Measurements from ENCODE around the gene TTC33. TPM values are rescaled to one million over a fixed set of nuclear protein-coding genes. Genes with fewer than 3 reads are reported as not detected.

The TTC33 gene, protein sequence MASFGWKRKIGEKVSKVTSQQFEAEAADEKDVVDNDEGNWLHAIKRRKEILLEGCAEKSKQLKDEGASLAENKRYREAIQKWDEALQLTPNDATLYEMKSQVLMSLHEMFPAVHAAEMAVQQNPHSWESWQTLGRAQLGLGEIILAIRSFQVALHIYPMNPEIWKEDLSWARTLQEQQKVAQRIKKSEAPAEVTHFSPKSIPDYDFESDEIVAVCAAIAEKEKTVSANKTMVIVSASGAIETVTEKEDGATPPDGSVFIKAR
- 10 to 100 TPM; 12.9 to 20.1 (median 17.9) TPM for total RNA-seq
- polyA plus RNA-seq, result 1 to 10 TPM; 6.4 to 7.2 TPM
- long read RNA-seq, donor 1, transcript TTC33-201 (5 exons, 2,612 nt), result major isoform, 26 of 29 reads
- long read RNA-seq, donor 1, partial matches to known transcripts, result 0 of 29 reads
- long read RNA-seq, donor 1, other reads (novel, unspliced or antisense), result 2 of 29 reads
- long read RNA-seq, donor 2, transcript TTC33-201 (5 exons, 2,612 nt), result major isoform, 30 of 34 reads
- long read RNA-seq, donor 2, partial matches to known transcripts, result 2 of 34 reads
- long read RNA-seq, donor 2, other reads (novel, unspliced or antisense), result 2 of 34 reads
- long read RNA-seq, donor 3, transcript TTC33-201 (5 exons, 2,612 nt), result major isoform, 40 of 48 reads
- long read RNA-seq, donor 3, partial matches to known transcripts, result 1 of 48 reads
- long read RNA-seq, donor 3, other reads (novel, unspliced or antisense), result 6 of 48 reads

- intact Hi-C loops (cut with DNase I), result loop anchor here in 9 of 10 donors (1.0 to 10.0 kb wide), 10 partner anchors 41 to 124 kb away; partner anchors contain the start of genes RPL37 (in 6 of the 9) and PRKAA1 (in 2 of the 9)
- Histone ChIP-seq H3K9me3 (peaks cover 0 to 9% (median 0%) of the 10 kb centered on the region in 11 donors), H3K4me3 (peak within 1 kb of the TSS; percentile 65 to 98 (median 86)), H3K27me3 (no peaks in the 10 kb centered on the region), H3K4me1 (peaks cover 0 to 24% (median 17%) of the 10 kb centered on the region in 9 donors), H3K27ac (peak within 1 kb of the TSS; percentile 70 to 94 (median 89)), H3K36me3 (peaks cover 0 to 38% (median 0%) of the 10 kb centered on the region in 9 donors)
- WGBS, 2 donors, result 5 to 8% methylated on average over 80 of the region's 80 CpGs
- TF ChIP-seq, protein P1, sequence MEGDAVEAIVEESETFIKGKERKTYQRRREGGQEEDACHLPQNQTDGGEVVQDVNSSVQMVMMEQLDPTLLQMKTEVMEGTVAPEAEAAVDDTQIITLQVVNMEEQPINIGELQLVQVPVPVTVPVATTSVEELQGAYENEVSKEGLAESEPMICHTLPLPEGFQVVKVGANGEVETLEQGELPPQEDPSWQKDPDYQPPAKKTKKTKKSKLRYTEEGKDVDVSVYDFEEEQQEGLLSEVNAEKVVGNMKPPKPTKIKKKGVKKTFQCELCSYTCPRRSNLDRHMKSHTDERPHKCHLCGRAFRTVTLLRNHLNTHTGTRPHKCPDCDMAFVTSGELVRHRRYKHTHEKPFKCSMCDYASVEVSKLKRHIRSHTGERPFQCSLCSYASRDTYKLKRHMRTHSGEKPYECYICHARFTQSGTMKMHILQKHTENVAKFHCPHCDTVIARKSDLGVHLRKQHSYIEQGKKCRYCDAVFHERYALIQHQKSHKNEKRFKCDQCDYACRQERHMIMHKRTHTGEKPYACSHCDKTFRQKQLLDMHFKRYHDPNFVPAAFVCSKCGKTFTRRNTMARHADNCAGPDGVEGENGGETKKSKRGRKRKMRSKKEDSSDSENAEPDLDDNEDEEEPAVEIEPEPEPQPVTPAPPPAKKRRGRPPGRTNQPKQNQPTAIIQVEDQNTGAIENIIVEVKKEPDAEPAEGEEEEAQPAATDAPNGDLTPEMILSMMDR (IDR thresholded peaks at IDR 0.05), result peak; percentile 39 to 89 (median 72)
- DNase-seq (peak; percentile 94 to 96), ATAC-seq (peak; percentile 98 to 99 (median 98))
Measured at GRCh38 chr5:40755407-40756365, at the start of gene TTC33. Gene TTC33, minus strand, starts transcription at chr5:40755961. Its CDS starts 8,943 bp downstream, at chr5:40747018.

DNA sequence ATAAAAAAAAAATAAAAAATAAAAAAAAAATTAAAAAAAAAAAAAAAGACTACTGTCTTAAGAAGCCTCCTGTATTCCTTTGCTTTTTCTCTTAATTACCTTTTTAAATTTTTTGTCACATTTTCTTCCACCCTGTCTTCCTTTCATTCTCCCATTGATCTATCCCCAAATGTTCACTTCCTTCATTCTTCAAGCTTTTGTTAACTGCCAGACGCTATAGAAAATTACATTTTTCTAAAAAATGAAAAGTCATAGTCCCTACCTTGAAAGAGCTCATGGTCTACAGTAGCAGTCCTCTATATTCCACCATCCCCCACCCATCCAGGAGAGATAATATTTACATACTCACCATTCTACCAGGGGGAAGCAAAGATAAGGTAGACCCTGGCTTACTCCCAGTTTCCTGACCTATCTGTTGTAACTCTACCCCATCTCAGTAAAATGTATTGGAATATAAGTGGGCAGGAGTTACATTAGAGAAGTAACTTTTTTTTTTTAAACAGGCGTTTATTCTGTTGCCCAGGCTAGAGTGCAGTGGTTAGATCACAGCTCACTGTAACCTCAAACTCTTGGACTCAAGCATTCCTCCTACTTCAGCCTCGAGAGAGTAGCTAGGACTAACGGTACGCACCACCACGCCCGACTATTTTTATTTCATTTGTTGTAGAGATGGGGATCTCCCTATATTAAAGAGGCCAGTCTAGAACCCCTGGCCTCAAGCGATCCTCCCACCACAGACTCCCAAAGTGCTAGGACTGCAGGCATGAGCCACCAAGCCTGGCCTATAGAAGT, 46.2 kb upstream of the TTC33 start:
- WGBS, 2 donors, result 87 to 90% methylated on average over 8 of the region's 8 CpGs
- TF ChIP-seq, protein P1 (IDR thresholded peaks at IDR 0.05), result no peak
- Histone ChIP-seq H3K27me3 (no peaks in the 10 kb centered on the region), H3K27ac (no peak overlapping the region), H3K9me3 (no peaks in the 10 kb centered on the region), H3K36me3 (no peaks in the 10 kb centered on the region), H3K4me3 (no peak overlapping the region), H3K4me1 (peaks cover 0 to 16% (median 8%) of the 10 kb centered on the region in 9 donors)
- DNase-seq, result no peak
- intact Hi-C loops (cut with DNase I), result no loop called here
- no peak for ATAC-seq

DNA sequence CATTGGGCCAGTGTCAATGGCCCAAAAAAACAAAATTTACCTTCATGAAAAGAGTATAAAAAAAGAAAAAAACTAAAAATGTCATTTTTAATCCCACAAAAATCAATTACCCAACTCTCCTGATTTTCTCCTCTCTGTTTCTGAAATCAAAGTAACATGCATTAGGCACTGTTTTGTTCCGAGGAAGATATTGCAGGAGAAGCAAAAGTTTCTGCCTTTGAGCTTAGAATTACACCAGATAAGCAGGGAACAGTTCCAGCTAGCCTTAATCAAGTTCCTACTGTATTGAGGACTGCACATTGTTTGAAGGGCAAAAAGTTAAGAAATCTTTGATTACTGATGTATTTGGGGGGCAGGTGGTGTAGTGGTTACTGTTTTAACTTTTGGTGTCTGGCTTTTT, 43.5 kb upstream of the TTC33 start:
- WGBS, 2 donors, result 2 to 26% methylated on average over 1 of the region's 1 CpG
- no peaks in the 10 kb centered on the region for H3K9me3 ChIP-seq
- no peaks in the 10 kb centered on the region for H3K27me3 ChIP-seq
- peak overlapping the region in 3 of 10 donors; percentile 90 to 94 (median 93) for H3K27ac ChIP-seq
- intact Hi-C loops (cut with DNase I), result no loop called here
- no peak for ATAC-seq
- H3K4me3 ChIP-seq, result peak overlapping the region in 5 of 10 donors; percentile 74 to 98 (median 91)
- TF ChIP-seq, protein P1 (IDR thresholded peaks at IDR 0.05), result no peak
- H3K36me3 ChIP-seq, result peaks cover 0 to 9% (median 0%) of the 10 kb centered on the region in 9 donors
- H3K4me1 ChIP-seq, result peaks cover 0 to 36% (median 27%) of the 10 kb centered on the region in 9 donors
- no peak for DNase-seq

Data from heart right ventricle (tissue), 16 donors.